HCEC 1CT (cell line): Measurements from ENCODE around the gene HRH3.

Experiments
- DNase-seq: peaks from one replicate; pipeline ENCODE4 v3.0.0-alpha.2; 2017

HRH3 gene

DNA sequence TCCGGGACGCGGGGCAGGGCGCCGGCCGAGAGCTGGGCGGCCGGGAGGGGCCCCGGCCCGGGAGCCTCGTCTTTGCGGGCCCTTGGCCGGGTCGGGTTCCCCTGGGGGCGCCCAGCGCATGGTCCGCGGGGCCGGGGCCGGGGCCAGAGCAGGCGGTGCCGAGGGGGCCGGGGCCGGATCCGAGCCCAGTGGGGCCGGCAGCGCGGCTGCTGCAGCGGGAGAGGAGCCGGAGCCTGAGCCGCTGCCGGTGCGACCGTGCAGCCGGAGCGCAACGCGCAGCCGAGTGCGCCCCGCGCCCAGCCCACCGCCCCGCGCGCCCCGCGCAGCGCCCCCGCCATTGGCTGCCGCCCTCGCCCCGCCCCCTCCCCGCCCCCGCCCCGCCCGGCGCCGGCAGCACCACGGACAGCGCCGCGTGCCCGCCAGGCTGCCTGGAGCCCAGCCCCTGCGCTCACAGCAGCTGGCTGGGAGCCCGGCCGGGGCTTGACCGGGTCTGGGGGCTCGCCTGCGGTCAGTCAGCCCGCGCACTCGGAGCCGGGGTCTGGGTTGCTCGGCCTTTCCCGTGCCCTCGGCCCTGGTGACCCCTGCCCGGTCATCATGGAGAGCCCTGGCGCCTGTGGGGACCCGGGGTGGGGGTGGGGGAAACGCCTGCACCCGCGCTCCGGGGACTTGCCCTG, at the start of gene HRH3:
TSS of gene HRH3 (minus strand) at position 287 of the 674 bp plus-strand sequence. CDS start 308 bp downstream, outside the sequence.
- DNase-seq, result no peak

DNA sequence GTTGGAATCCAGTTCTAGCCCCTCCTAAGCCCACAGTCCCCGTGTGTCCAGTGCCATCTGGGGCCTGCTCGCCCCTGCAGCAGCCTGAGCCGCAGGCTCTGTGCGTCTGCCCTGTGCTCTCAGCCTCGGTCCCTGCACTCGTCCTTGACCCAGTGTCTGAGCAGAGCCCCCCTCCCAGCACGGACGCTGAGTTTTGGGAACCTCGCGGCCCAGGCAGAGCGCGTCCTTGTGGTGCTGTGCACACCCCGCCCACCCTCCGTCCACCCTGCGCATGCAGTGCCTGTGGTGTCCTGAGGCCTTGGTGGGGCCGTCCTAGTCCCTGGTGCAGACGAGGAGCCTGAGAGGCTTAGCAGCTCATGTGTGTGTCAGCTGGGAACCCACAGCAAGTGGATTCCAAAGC, 49.8 kb upstream of the HRH3 start:
- DNase-seq, result no peak

DNA sequence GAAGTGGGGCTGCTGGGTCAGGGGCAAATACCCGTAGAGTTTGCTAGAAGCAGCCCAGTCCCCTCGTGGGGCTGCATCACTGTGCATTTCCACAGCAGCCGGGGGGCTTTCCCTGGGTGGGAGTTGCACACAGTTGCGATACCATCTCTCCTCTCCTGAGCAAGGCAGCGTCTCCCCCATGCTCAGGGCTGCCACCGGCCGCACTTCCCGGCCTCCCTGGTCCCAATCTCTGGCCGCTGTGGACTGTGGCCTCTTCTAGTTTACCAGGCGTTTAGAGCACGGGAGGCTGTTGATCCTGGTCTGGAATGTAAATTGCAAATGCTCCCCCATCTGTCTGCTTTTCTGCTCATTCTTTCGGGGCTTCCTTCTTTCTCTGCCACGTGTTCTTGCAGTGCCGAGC, 49.3 kb upstream of the HRH3 start:
- DNase-seq, result no peak

DNA sequence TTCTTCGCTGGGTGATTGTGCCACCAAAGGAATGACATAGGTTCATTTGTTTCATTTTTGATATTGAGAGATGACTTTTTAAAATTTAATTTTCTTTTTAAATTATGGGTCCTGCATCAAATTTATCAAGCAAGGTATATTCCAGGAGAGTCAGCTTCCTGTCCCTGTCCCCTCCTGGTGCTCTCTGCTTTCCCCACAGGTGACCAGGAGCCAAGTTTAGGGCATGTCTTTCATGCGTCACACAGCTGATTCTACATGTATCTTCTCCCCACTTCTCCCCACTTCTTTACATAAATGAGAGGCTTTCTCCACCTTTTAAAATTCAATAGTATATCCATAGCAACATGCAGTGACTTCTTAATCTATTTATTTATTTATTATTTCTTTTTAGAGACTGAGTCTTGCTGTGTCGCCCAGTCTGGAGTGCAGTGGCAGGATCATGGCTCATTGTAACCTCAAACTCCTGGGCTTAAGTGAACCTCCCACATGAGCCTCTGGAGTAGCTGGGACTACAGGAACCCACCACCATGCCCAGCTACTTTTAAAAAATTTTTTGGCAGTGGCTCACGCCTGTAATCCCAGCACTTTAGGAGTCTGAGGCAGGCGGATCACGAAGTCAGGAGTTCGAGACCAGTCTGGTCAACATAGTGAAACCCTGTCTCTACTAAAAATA, 48.3 kb upstream of the HRH3 start:
- DNase-seq, result no peak

DNA sequence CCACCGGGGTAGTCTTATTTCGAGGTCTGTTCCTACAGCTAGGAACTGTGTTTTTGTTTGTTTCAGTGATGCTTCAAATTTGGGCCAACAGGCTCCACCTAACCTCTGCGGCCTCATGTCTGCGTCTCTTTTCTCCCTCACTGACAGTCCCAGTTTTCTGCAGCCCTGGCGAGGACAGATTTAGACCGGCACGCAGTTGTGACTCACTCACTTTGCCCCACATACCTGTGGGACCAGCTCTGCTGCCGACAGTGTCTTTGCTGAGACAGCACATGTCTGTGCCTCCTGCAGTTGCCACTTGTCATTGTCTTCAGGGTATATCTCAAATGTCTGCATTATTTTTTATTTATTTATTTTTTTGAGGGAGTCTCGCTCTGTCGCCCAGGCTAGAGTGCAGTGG, 47.5 kb upstream of the HRH3 start:
- DNase-seq, result no peak

DNA sequence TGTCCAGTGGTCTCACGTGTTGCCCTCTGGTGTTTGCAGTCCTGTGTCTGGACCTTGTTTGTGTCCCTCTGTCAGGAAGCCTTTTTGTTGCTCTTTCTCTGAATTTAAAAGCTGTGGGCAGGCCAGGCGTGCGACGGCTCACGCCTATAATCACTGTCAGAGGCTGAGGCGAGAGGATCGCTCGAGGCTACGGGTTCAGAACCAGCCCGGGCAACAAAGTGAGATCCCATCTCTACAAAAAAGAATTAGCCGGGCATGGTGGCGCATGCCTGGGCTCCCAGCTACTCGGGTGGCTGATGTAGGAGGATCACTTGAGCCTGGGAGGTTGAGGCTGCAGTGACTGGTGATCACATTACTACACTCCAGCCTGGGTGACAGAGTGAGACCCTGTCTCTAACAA, 46.8 kb upstream of the HRH3 start:
- no peak for DNase-seq

DNA sequence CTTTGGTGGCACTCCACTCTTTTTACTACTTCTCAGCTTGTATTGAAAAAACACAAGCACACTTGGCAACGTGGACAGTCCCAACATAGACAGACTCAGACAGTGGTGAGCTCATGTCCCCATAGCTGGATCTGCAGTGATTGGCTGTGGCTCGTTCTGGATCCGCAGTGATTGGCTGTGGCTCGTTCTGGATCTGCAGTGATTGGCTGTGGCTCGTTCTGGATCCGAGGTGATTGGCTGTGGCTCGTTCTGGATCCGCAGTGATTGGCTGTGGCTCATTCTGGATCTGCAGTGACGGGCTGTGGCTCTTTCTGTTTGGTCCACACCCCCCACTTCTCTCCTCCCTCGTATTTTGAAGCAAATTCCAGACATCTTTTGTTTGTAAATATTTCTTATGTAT, 46.3 kb upstream of the HRH3 start:
- DNase-seq, result no peak

DNA sequence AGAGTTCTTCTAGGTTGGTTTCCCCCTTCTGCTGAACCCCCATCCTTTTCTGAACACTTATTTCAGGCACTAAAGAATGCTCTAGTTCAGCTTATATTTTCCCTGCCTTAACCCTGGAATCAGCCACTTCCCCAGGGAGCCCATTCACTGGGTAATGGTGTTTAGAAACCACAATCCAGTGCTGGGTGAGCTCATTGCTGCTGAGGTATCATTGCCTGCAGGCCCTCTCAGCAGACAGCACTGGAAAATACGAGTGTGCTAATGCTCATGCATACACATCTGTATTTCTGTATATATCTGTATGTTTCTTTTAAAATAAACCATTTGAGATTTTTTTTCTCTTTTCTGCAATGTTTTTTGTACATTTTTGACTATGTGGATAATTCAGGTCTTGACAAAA, 45.3 kb upstream of the HRH3 start:
- DNase-seq, result no peak

DNA sequence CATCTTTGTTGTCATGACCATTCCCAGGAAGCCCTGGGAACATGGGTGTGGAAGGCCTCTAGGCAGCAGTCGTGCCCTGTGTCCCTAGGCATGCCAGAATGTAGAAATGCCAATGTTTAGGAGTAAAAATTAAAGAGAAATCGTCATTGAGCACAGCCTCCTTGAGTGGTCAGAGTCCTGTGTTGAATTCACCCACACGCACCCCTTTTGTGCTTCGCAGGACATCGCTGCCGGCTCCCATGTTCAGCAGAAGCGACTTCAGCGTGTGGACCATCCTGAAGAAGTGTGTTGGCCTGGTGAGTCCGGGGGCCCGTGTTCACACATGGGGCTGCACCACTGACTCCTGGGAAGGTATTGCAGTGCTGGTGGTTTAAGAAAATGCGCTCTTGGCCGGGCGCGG, 43.3 kb upstream of the HRH3 start:
- no peak for DNase-seq

DNA sequence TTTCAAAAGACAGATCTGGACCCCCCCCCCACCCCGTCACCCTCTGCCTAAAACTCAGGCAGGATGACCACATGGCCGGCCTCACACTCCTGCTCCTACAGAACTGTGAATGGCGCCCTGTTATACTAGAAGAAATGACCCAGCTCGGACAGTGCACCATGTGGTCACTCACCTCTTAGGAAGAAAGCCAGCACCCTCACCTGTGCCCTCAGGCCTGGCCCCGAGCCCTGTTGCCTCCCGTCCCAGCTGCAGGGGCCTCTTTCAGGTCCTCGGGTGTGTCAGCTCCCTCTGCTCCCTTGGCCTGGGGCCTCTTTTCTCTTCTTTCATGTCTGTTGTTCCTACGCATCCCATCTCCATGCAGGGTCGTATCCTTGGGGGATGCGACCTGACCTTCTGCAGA, 42.0 kb upstream of the HRH3 start:
- DNase-seq, result no peak

DNA sequence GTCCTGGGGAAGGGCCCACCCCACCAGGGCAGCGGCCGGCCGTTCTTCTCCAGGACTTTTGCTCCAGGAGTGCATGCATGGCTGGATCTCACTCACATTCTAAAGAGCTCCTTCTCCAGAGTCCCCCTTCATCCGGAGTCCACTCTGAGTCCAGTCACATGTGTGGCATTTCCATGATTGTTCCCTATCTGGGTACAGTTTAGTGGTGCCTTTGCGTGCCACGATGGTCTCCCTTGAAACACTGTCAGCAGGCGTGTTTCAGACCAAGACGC, 39.2 kb upstream of the HRH3 start:
- no peak for DNase-seq

DNA sequence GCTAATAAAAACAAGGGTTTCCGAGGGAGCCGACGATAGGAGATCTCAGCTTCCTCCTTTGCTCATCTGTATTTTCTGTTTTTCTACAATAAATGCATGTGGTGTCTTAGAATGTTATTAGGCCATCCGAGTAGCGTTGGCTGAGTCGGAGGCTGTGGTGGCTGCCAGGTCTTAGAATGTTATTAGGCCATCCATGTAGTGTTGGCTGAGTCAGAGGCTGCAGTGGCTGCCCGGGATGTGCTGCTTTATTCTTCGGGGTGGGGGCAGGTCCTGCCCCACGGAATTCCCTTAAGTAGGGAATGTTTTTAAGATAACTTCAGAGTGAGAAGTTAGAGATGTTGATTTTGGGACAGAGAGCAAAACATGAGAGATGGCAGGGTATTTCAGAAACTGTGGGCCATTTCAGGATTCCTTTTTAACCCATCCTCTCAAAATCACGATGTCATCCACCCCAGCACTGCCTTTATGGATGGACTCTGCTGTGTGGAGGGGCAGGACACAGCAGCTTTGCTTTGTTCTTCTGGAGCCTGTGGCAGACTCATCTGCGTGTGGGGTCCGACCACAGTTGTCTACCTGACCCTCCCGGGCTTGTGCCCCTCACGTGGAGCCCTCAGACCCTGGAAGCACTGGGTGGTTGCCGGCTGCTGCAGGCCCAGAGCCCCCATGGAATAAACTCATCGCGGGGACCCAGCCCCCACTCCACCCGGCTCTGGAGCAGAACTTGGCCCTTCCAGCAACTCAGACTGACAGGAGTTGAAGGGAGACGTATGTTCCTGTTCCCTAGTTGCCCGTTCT, 38.6 kb upstream of the HRH3 start:
- peak; percentile 54 for DNase-seq

DNA sequence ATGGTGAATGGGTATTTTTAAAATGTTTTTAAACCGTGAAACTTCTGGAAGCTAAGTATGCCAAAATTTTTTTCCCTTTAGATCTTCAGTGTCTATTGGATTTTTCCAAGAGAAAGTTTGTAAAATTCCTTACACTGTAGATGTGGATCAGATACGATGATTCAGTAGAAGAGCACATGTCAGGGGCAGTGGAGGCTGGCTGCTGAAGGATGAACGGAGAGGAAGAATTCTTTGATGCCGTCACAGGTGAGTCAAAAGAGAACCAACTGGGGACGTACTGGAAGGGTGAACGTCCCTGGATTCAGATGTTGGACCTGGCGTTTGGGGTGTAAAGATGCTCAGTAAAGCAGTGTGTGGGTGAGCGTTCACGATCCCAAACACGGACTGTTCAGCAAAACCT, 35.9 kb upstream of the HRH3 start:
- no peak for DNase-seq

DNA sequence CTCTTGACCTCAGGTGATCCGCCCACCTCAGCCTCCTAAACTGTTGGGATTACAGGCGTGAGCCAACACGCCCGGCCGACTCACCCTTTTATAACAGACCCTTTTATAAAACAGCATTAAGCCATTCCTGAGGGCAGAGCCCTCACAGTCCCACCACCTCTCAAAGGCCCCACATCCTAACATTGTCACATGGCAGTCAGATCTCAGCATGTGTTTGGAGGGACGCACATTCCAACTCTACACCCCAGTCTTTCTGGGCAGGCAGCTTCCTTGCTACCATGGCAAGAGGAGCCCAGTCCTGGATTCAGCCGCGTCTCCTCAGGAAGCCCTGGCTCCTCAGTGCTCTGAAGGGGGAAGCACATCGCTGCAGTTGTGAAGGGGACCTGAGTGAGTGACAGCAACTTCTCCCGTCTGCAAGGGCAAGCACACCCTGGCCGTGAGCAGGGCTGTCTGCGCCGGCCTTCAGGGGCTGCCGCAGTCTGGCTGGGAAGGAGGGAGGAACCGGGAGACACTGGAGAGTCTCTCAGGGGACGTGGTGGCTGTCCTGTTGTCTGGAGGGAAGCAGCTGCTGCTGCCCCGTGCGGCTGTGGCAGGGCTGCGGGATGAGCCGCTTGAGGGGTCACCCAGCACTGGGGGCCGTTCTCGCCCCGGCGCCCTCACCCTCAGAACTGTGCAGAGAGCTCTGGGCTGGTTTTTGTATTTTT, 34.1 kb upstream of the HRH3 start:
- no peak for DNase-seq

DNA sequence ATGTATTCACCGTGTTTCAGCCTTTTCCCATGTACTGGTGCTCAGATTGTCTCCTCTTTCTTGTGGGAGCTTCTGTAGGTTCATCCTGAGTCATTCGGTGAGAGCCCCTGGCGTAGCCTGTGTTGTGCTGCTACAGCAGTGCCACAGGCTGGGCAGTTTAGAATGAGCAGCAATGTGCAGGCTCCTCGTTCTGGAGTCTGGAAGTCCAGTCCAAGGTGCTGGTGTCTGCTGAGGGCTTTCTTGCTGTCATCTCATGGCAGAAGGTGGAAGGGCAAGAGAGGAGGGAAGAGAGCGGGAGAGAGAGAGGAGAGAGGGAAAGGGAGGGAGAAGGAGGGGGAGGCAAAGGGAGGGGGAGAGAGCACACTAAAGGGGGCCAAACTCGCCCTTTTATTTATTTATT, 33.3 kb upstream of the HRH3 start:
- no peak for DNase-seq

DNA sequence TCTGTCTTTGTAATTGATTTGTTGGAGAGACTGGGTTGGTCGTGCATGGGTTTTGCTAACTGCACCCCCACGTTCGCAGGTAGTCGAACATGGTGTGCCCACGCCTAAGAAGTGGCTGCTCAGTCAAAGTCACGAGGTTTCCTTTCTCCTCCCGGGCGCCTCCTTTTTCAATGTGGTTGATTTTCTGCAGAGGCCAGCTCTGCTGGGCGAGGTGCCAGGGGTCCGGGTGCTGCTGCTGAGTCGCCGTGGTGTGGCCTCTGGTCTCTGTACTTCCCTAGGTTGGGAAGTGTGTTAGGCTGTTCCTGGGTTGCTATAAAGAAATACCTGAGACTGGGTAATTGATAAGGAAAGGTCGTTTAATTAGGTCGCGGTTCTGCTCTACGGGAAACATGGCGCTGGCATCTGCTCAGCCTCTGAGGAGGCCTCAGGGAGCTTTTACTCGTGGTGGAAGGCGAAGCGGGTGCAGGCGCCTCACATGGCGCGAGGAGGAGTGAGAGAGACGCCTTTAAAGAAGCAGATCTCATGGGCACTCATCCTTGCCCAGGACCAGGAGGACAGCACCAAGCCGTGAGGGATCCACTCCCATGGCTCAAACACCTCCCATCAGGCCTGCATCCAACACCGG, 32.4 kb upstream of the HRH3 start:
- peak; percentile 61 for DNase-seq

DNA sequence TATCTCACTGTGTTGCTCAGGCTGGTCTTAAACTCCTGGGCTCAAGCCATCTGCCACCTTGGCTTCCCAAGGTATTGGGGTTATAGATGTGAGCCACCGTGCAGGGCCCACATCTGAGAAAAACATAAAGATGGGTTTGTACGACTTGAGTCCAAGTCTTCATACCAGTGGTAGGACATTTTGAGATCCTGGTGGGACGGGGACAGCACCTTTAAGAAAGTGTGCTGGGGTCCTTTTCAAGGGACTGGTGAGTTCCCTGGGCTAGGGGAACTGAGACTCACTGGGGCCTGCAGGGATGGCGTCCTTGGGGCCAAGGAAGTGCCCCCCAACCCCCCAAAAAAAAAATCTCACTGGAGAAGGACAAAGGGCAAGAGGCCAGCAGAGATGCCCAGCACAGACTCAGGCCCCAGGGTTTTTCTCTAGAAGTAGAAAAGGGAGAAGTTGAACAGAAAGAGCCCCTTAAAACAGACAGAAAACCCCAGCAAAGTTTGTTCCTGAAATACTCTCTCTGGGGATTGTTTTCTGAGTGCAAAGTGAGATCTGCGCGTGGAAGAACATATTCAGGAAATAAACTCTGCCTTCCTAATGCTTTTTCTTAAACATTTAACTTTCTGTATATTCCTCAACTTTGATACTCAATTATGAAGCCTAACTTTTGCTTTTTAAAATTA, 28.9 kb upstream of the HRH3 start:
- DNase-seq, result no peak

DNA sequence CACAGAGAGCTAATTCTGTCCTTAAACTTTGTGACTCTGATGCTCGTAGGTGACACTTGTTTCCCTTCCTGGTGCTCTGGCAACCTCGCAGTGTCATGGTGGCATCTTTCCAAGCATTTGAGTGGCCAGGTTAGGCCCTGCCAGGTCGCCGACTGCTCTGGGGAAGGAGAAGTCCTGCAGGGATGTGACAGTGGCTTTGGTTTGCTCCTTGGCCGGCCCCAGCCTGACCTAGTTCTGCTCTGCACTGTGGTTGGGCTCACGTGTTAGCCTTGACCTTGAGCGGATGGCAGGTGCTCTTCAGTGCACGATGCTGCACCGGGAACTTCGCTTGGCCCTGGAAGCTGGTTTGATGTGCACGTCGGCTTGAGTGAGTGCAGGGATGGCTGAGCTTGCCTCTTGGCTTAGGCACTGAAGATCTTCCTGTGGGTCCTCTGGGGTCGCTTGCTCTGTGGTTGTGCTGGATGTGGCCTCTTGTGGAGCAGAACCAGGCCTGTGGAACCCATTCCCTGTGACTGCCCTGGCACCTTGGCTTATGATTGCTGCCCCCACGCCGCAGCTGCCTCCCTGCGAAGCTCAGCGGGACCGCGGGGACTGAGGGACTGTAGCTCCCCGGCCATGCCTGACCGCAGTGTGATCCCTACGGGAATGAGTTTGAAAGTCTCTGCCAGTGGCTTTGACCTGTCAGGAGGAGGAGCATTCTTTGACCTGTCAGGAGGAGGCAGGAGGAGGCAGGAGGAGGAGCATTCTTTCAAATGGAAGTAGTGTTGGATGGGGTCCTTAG, 27.0 kb upstream of the HRH3 start:
- DNase-seq, result no peak

DNA sequence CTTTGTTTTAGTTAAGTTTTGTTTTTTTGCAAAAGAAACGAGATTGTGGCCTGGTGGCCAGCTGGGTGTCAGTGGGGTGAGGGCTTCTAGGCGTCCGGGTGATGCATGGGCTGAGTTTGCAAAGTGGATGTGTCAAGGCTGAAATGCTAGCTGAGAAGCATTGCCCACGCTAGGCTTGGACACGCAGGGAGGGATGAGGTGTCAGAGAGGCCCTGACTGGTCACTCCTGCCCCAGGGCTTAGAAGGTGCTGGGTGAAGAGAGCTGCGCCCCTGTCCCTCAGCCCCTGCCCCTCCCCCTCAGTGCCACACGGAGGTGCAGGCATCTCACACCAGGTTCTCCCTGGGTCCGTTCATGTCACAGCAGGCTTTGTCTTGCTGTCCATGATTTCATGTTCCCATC, 26.4 kb upstream of the HRH3 start:
- no peak for DNase-seq

DNA sequence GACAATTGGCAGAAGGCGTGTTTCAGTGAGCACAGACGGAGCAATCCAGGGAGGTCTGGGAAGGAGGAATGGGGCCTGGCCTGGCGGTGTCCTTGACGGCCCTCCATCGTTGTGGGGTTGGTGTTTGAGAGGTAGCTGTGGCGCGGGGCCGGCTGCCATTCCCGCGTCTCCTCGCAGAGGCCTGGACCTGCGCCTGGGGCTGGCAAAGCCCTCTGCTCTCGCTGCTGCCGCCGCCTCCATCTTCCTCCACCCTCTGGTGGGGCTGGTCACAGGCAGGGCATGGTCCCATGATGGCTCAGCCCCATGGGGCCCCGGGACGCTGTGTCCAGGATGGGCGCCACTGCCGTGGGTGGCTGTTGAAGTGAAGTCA, 25.8 kb upstream of the HRH3 start:
- no peak for DNase-seq

DNA sequence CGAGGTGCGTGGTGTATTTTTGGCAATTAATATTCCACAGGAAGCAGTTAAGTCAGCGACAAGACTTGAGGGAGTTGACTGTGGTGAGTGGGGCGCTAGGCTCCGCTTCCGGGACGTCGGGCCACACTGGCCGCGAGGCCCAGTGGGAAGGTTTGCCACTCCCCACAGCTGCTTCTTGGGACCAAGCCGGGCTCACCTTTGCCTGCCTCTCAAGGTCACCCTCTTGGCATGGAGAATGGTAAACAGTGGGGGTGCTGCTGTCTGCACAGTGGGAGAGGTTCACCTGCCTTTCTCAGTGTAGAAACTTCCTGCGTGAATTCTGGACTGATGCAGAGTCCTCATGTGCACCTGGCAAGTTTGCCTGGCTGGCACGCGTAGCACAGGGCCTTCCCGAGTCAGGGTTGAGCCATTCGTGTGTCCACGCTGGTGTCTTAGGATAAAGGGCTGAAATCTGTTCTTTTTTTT, 24.6 kb upstream of the HRH3 start:
- DNase-seq, result no peak
